PFSK-1 (cell line): ENCODE results near the gene ASB13.

Experiments used
- REST ChIP-seq, 2 experiments: IDR thresholded peaks; 2 replicates each; pipeline versions ENCODE4 v1.6.1 to v1.8.0; 2011 to 2012; ENCODE audit warnings: low read depth in 2 of 2, low read length in 2 of 2, control low read depth in 1 of 2, inconsistent platforms in 1 of 2, mild to moderate bottlenecking in 1 of 2, moderate library complexity in 1 of 2; ENCODE audit not compliant: insufficient read depth in 1 of 2
- SIN3A ChIP-seq: IDR thresholded peaks from 2 replicates; pipeline ENCODE4 v1.6.1; 2012; ENCODE audit warnings: mild to moderate bottlenecking, low read length, moderate library complexity, borderline replicate concordance; ENCODE audit not compliant: insufficient read depth
- TAF1 ChIP-seq: IDR thresholded peaks from 2 replicates; pipeline ENCODE4 v1.6.1; 2012; ENCODE audit warnings: low read length, control low read depth, borderline replicate concordance; ENCODE audit not compliant: insufficient read depth

GRCh38 chr10:5623081-5623748 lies 43.2 kb downstream of the ASB13 start:
- TF ChIP-seq SIN3A, result no peak
- TF ChIP-seq TAF1, result no peak
- no peak for TF ChIP-seq REST (IDR thresholded peaks at IDR 0.05; ENCODE audit: insufficient read depth in 1 of 2, low read depth in 2 of 2, low read length in 2 of 2)
